ENCODE data around the gene ZBTB39.

DNA sequence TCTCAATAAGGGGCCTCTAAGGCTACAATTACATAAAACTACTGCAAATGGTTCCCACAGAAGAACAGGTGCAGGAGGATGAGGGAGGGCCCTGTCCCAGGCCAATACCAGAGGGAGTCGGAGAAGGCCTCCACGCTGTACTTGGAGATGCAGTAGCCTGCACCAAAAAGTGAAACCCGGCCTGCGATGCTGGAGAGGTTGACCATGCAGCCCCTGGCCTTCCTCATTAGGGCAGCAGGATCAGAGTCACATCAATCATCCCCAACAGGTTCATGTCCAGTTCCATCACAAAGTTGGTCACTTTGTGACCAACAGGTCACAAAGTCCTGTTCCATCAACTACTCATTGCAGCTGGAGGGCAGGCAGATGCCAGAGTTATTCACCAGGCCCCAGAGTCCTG, 23.0 kb downstream of the ZBTB39 start:
- TF ChIP-seq POLR2A (IDR thresholded peaks at IDR 0.05), result no peak
- TF ChIP-seq CTCF (IDR thresholded peaks at IDR 0.05), result no peak

Measured in thyroid gland (tissue), 4 donors.